MM.1S (cell line): Measurements from ENCODE around the gene IRF2BPL.

Source experiments
- EZH2 ChIP-seq: fragments of 300-600 bp; sonication (generic); optimal IDR thresholded peaks from 2 replicates; pipeline ENCODE3; 2017; ENCODE audit warnings: low read depth, mild to moderate bottlenecking, antibody characterized with exemption, low read length, mixed read lengths
- EZH2phosphoT487 ChIP-seq: fragments of 300-600 bp; sonication (generic); IDR thresholded peaks from 2 replicates; pipeline ENCODE4 v1.6.1; 2018; ENCODE audit warnings: antibody characterized with exemption, low read length
- TF ChIP-seq, protein P1 (sequence below): fragments of 300-600 bp; sonication (generic); IDR thresholded peaks from 2 replicates; pipeline ENCODE4 v1.5.1; 2016; ENCODE audit warnings: antibody characterized with exemption, low read length, mixed read lengths

- TF ChIP-seq, protein P1, sequence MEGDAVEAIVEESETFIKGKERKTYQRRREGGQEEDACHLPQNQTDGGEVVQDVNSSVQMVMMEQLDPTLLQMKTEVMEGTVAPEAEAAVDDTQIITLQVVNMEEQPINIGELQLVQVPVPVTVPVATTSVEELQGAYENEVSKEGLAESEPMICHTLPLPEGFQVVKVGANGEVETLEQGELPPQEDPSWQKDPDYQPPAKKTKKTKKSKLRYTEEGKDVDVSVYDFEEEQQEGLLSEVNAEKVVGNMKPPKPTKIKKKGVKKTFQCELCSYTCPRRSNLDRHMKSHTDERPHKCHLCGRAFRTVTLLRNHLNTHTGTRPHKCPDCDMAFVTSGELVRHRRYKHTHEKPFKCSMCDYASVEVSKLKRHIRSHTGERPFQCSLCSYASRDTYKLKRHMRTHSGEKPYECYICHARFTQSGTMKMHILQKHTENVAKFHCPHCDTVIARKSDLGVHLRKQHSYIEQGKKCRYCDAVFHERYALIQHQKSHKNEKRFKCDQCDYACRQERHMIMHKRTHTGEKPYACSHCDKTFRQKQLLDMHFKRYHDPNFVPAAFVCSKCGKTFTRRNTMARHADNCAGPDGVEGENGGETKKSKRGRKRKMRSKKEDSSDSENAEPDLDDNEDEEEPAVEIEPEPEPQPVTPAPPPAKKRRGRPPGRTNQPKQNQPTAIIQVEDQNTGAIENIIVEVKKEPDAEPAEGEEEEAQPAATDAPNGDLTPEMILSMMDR = no peak
- no peak for TF ChIP-seq EZH2phosphoT487
- TF ChIP-seq EZH2 = no peak
These were observed 48.5 kb upstream of the IRF2BPL start for GRCh38 chr14:77077040-77077439.
